Activated CD4-positive, CD25-positive, alpha-beta regulatory T cell (primary cell): Measurements from ENCODE around the gene LMNB1.
A peak's percentile ranks its signal among the peaks of the same experiment; 100 is the strongest.
"Not testable (repeated sequence)": the region's sequence is repeated elsewhere in the genome, so short reads cannot be mapped to it uniquely, and the experiment has no call there.

Experiments used
- DNase-seq, 4 experiments: peaks; one replicate each; lab custom pipeline; 2025; lab: John Stamatoyannopoulos, UW

Gene LMNB1

GRCh38 chr5:126778675-126779403 is 1.9 kb downstream of the LMNB1 start:
- no peak for DNase-seq

- peak in 2 of 4 experiments; percentile 7 to 17 for DNase-seq
Observed at GRCh38 chr5:126780165-126780827, 3.4 kb downstream of the LMNB1 start.

- not testable (repeated sequence) for DNase-seq
Observed at GRCh38 chr5:126788409-126788808, 11.5 kb downstream of the LMNB1 start.

- no peak for DNase-seq
Observed at GRCh38 chr5:126793097-126793496, 16.2 kb downstream of the LMNB1 start.

- DNase-seq = not testable (repeated sequence)
Observed at GRCh38 chr5:126793648-126794047, 16.7 kb downstream of the LMNB1 start.

- no peak for DNase-seq
Observed at GRCh38 chr5:126794157-126794828, 17.4 kb downstream of the LMNB1 start.

GRCh38 chr5:126799780-126800179 is 22.8 kb downstream of the LMNB1 start:
- no peak for DNase-seq

GRCh38 chr5:126801174-126801991 is 24.4 kb downstream of the LMNB1 start:
- no peak for DNase-seq

- DNase-seq = no peak
Observed at GRCh38 chr5:126801992-126802294, 25.0 kb downstream of the LMNB1 start.

GRCh38 chr5:126805063-126805462 is 28.1 kb downstream of the LMNB1 start:
- no peak for DNase-seq

GRCh38 chr5:126808521-126808988 is 31.6 kb downstream of the LMNB1 start:
- no peak for DNase-seq

GRCh38 chr5:126809916-126810315 is 33.0 kb downstream of the LMNB1 start:
- DNase-seq = no peak

- no peak for DNase-seq
Observed at GRCh38 chr5:126810596-126811380, 33.9 kb downstream of the LMNB1 start.

GRCh38 chr5:126811515-126812198 is 34.7 kb downstream of the LMNB1 start:
- peak in 2 of 4 experiments; percentile 7 to 32 for DNase-seq

GRCh38 chr5:126812199-126812570 is 35.2 kb downstream of the LMNB1 start:
- DNase-seq = no peak

- DNase-seq = not testable (repeated sequence)
Observed at GRCh38 chr5:126813799-126814198, 36.9 kb downstream of the LMNB1 start.

- no peak for DNase-seq
Observed at GRCh38 chr5:126814721-126815404, 37.9 kb downstream of the LMNB1 start.

- DNase-seq = no peak
Observed at GRCh38 chr5:126816649-126817048, 39.7 kb downstream of the LMNB1 start.

GRCh38 chr5:126818736-126819135 is 41.8 kb downstream of the LMNB1 start:
- no peak for DNase-seq

- DNase-seq = no peak
Observed at GRCh38 chr5:126819253-126819652, 42.3 kb downstream of the LMNB1 start.
